NOMO-1 (cell line): ENCODE measurements around the gene SLIT3.

Experiments used
- DNase-seq, 2 experiments: peaks; one replicate each; lab custom pipeline; 2025; ENCODE audit not compliant: unreplicated experiment in 2 of 2; lab: John Stamatoyannopoulos, UW

Gene SLIT3

DNA sequence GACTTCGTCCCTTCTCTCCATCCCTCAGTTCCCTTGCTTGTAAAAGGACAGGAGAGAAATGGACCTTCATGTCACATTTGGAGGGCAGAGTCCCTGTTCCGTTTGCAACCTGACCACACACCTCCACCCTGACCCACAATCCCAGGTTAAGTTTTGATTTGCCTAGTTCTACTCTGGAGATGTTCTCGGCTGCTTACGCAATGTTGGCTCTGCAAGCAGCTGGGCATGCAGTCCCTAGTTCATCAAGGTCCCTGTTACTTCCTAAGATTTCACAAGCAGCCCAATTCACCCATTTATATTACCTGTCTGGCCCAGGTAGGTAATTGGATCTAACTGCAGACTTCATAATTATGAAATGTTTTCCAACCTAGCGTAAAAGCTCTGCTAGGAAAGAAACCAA lies 28.8 kb downstream of the SLIT3 start:
- no peak for DNase-seq

DNA sequence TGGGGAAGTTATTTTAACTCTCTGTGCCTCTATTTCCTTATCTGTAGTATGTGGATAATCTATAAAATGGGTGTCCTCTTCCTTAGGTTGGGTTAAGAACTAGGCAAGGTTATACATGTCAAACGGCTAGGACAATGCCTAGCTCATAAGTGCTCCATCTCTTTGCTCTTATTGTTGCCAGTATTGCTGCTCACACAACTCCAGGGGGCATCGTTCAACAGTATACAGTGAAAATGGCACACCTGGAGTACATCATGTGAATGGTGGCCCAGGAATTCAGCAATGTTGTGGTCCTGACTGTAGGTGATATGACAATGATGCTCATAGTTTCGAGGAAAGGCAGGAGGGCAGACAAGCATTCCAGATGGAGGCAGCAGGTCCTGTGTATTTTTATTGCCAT lies 30.1 kb downstream of the SLIT3 start:
- DNase-seq: no peak

DNA sequence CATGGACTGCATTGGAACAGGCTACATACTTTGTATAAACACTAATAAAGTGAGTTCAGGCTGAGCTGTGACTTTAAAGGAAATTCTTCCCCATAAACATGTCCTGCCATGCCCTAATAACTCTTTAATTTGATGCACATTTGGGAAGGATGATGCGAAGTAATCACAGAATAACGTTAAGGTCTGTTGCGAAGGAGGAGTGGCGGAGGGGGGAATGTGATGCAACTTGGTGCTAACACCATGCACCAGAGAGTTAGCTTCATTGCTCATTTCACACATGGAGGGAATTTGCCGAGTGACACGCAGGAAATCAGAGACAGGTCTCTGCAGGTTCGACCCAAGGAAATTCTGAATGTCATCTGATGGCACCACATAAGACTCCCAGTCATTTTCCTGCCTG lies 32.9 kb downstream of the SLIT3 start:
- DNase-seq: no peak

- DNase-seq: no peak
Observed at GRCh38 chr5:169265888-169266287, 35.1 kb downstream of the SLIT3 start.

GRCh38 chr5:169263591-169263990 lies 37.3 kb downstream of the SLIT3 start:
- DNase-seq: no peak

DNA sequence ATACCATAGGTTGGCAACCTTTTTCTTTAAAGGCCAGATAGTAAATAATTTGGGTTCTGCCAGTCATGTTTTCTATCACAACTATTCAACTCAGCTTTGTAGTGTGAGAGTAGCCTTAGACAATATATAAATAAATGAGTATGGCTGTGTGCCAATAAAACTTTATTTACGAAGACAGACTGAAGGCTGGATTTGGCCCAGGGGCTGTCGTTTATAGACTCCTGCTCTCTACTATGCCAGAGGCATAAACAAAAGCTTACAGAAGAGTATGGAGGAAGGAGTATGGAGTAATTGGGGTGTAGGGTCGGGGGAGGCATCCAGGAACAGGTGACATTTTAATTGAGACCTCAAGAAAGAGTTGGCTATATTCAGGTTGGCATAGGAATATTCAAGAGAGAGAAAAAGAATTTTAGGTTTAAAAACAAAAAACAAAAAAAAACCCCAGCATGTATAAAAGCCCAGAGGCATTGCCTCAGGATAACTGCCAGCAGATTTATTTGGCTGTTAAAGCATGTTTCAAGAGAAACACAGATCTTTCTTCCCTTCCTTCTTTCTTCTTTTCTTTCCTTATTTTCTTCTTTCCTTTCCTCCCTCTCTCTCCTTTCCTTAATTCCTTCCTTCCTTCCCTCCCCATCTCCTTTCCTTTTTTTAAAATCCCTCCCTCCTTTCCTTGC lies 39.9 kb downstream of the SLIT3 start:
- no peak for DNase-seq

DNA sequence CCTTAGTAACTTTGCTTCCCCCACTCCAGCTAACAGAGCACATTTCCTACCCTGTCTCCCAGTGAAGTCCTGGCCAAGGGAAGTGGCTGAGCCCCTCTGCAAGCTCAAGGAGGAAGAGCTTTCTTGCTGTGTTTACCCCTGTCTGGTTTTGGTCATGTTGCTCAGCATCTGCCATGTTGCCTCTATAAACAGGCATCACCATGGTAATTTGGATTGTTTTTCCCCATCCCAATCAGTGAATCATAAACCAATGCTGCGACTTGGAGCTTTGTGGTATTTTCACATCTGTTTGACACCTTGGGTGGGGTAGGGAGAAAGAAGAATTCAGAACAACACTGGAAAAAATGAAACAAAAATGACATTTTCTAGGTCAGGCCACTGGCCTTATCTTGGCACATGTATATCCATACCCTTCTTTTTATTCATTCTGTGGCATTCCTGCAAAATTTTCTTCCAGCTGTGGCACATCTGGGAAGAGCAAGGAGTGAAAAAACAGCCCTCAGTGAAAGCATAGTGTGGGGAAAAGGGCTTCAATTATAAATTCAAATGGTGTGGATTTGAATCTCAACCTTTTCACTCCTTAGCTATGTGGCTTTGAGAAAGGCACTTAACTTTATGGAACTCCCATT lies 42.5 kb downstream of the SLIT3 start:
- DNase-seq: no peak

DNA sequence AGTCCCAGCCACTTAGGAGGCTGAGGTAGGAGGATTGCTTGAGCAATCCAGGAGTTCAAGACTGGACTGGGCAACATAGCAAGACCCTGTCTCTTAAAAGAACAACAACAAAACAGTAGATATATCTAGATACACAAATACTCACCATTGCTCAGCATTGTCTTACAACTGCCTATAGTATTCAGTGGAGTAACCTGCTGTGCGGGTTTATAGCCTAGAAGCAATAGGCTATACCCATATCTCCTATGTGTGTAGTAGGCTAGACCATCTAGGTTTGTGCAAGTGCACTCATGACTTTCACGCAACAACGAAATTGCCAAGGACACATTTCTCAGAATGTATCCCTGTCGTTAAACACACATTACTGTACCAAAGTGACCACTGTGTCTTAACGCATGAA lies 44.7 kb downstream of the SLIT3 start:
- no peak for DNase-seq

GRCh38 chr5:169253071-169253470 lies 47.9 kb downstream of the SLIT3 start:
- DNase-seq: no peak

DNA sequence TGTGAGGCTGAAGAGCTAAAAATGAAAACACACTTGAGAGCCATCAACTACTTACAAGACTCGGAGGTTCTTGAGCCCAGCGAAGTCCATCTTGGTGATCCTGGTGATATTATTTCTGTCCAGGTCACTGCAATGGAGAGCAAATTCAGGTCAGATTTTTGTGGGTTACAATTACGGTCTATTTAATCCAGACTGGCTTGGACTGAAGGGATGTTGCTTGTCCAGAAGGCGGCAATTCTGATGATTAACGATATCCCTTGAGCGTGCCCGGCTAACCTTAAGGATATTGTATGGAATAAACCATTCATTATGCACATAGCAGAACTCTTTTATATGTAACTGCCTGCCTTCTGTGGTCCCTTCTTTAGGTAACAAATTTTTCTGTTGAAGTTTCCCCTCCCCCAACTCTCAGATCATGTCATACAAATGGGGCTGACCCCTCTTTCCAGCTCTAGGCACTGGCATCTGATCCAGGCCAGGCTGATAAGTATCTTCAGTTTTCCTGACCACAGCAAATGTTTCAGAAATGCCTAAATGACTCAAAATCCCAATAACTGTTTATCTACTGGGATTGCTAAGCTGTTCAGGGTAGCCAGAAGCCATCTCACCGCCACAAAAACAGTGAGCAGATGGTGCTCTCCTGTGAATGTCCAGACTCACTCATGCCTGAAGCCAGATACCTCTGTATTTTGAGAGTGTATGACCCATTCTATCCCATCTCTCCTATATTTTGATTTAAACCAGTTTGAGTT lies 49.4 kb downstream of the SLIT3 start:
- no peak for DNase-seq

DNA sequence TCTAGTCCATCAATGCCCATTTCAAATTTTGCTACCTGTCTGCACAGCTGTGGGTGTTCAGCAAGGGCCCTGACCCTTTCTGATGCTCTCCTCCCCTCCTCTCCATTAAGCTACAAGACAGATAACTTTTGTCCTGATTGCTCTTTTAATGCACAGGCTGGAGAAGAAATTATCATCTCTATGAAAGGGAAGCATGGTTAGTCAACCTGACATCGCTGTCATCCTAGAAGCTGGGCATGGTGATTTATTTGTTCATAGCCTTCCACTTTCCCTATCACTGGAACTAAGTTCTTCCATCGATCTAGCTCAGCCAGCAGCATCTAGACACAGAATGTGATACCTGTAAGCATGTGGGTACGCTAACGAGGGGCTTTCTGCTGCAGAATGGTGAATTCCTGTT lies 50.1 kb downstream of the SLIT3 start:
- no peak for DNase-seq

GRCh38 chr5:169248996-169249395 lies 51.9 kb downstream of the SLIT3 start:
- DNase-seq: no peak

GRCh38 chr5:169248550-169248949 lies 52.4 kb downstream of the SLIT3 start:
- no peak for DNase-seq

- no peak for DNase-seq
Observed at GRCh38 chr5:169244812-169245211, 56.1 kb downstream of the SLIT3 start.

GRCh38 chr5:169243651-169244422 lies 57.1 kb downstream of the SLIT3 start:
- DNase-seq: no peak

DNA sequence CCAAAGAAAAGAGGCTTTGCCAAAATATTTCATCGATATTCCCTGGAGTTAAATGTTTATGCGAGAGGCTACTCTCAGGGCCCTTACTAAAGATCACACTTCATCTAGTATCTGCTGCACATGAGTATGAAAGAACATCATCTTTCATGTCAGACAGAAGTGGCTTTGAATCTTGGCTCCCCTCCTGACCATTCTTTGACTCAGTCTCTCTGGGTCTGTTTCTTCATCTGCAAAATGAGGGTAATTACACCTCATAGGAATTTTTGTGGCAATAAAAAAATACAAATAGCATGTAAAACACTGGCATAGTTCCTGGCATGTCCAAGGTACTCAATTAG lies 58.1 kb downstream of the SLIT3 start:
- DNase-seq: no peak

GRCh38 chr5:169242175-169242848 lies 58.6 kb downstream of the SLIT3 start:
- DNase-seq: no peak

DNA sequence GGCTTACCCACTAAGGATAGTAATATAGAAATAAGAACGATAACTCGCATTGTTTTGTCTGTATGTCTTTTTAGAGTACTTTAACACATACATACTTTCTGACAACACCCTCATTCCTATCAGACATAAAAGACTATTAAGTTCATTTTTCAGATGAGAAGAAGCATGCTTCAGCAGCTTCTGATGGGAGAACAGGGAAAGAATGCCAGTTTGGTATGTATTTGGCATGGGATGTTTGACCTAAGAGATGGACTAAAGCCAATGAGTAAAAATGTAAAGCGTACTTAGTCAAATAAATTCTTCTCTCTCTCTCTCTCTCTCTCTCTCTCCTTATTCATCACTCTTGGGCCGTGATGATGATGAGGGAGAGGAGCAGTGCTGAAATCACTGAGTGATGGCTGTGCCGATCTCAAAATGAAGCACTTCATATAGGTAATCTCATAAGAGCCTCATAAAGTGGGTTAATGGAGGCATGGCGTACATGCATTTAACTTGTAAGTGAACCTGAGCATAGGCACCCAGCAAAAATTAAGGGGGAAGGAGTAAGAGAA lies 71.5 kb downstream of the SLIT3 start:
- no peak for DNase-seq

DNA sequence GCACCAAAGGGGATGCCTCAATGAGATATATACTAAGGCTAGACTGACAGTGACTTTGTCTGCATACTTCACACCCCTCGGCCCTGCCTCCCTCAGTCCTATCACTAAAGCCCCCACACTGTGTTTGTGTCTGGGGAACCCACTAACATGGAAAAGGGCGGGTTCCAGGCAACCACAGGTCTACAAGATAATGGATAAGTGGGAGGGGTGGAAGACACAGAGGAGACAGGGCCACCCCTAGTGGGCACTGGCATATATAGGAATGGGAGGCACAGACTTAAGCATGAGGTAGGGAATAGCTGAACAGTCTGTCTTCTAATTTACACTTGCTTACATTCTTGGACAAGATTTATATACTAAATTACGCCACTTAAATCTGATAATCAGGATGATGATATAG lies 74.0 kb downstream of the SLIT3 start:
- no peak for DNase-seq

GRCh38 chr5:169225830-169226356 lies 75.0 kb downstream of the SLIT3 start:
- DNase-seq: no peak
